Measurements from ENCODE around the gene KCTD8. TPM values are rescaled to one million over a fixed set of nuclear protein-coding genes. Genes with fewer than 3 reads are reported as not detected.

Gene KCTD8
- total RNA-seq, 1 donor from 2014 or later = not detected

DNA sequence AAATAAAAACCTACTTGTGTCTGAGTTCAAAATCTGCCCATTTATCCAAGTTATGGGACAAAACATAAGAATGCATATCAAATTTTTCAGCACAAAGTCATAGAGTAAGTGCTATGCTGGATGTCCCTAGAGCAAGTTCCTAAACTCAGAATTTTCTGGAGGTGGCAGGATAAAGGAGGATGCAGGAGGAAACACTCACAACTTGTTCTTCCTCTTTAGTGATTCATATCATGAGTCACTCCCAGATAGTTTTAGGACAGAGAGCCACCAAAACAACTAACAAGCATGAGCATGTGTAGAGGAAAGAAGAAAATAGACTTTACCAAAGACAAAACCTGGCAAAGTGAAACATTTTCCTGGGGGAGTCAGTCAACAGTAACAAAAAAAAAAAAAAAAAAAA is 302.7 kb downstream of the KCTD8 start:
- peak in 1 of 2 donors; percentile 68 for TF ChIP-seq POLR2AphosphoS5 (IDR thresholded peaks at IDR 0.05; ENCODE audit: insufficient read depth in 1 of 2, low read depth in 1 of 2)
- TF ChIP-seq CTCF (IDR thresholded peaks at IDR 0.05) = no peak
- no peaks in the 10 kb centered on the region for H3K27me3 ChIP-seq
- intact Hi-C loops (cut with DNase I) = no loop called here
- no peaks in the 10 kb centered on the region for H3K9me3 ChIP-seq
- H3K27ac ChIP-seq = no peak overlapping the region
- no peaks in the 10 kb centered on the region for H3K4me1 ChIP-seq
- no peaks in the 10 kb centered on the region for H3K36me3 ChIP-seq
- no peak overlapping the region for H3K4me3 ChIP-seq
- DNase-seq (ENCODE audit: extremely low spot score in 2 of 2) = no peak

DNA sequence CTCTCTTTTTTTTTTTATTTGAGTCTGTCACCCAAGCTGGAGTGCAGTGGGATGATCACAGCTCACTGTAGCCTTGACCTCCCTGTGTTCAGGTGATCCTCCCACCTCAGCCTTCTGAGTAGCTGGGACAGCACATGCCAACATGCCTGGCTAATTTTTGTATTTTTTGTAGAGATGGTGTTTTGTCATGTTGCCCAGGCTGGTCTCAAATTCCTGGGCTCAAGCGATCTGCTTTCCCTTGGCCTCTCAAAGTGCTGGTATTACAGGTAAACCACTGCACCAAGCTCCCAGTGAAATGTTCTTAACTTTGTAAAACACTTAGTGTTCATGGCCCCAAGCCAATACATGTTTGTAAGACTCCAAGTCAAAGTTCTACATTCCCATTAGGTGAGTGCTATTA is 316.1 kb downstream of the KCTD8 start:
- H3K36me3 ChIP-seq = no peaks in the 10 kb centered on the region
- TF ChIP-seq CTCF (IDR thresholded peaks at IDR 0.05) (no peak), POLR2AphosphoS5 (IDR thresholded peaks at IDR 0.05; ENCODE audit: insufficient read depth in 1 of 2, low read depth in 1 of 2) (no peak), POLR2A (IDR thresholded peaks at IDR 0.05) (no peak)
- intact Hi-C loops (cut with DNase I) = no loop called here
- H3K27me3 ChIP-seq = no peaks in the 10 kb centered on the region
- H3K27ac ChIP-seq = no peak overlapping the region
- H3K4me3 ChIP-seq = no peak overlapping the region
- H3K4me1 ChIP-seq = no peaks in the 10 kb centered on the region
- H3K9me3 ChIP-seq = no peaks in the 10 kb centered on the region
- DNase-seq (ENCODE audit: extremely low spot score in 2 of 2) = no peak

Other genes with a start within 250 kb of the KCTD8 start
- not detected for gene YIPF7, start 202.8 kb upstream of the KCTD8 start, total RNA-seq
- gene GUF1, start 229.6 kb upstream of the KCTD8 start, total RNA-seq = 11.5 TPM